ENCODE results near the gene KRTAP5-1.

DNA sequence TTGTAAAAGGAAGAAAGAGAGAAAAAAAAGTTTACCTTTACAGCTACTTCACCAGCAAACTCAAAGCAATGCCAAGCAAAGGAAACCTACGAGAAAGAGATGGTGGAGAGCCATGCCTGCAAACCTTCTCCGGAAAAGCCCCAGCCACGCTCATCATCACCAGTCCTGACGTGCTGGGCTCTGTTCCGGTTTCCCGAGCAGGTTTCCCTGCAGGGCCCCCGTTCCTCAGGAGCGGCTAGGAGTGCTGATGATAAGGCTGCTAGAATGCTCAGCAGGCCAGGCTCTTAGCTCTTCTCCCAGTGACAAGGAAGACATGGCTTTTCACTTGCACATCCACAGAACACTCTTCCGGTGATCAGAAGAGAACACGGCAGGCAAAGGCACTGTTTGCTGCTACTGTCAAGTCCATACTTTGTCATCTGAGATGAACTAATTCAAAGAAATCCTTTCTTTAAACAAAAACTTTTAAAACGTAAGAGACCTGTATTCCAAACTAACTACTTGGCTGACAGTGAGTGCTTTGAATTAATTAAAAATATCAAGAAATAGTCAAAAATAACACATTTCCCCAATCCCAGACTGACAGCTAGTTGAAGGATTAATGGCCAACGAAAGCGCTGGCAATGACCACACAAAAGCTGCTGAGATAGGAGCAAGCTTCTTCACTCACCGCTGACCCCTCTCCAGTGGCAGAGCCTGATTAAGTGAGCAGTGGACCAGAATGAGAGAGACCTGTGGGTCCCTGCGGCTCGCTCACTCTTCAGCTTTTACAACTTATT, 48.8 kb downstream of the KRTAP5-1 start:
- TF ChIP-seq NRF1 (conservative IDR thresholded peaks at IDR 0.05; ENCODE audit: low read depth, low read length) (no peak), KDM1A (IDR thresholded peaks at IDR 0.05; ENCODE audit: borderline replicate concordance) (no peak), SIN3A (IDR thresholded peaks at IDR 0.05; ENCODE audit: low read depth, low read length) (no peak), SMAD5 (IDR thresholded peaks at IDR 0.05; ENCODE audit: low read depth) (no peak), YY1 (IDR thresholded peaks at IDR 0.05; ENCODE audit: low read depth, low read length) (no peak), POLR2AphosphoS2 (IDR thresholded peaks at IDR 0.05; ENCODE audit: low read depth, low read length) (no peak), POLR2A (IDR thresholded peaks at IDR 0.05; ENCODE audit: low read depth, low read length) (no peak), ZNF217 (IDR thresholded peaks at IDR 0.05) (no peak), ZNF24 (IDR thresholded peaks at IDR 0.05) (no peak), RBBP5 (conservative IDR thresholded peaks at IDR 0.05) (no peak), JUNB (IDR thresholded peaks at IDR 0.05) (no peak)
- TF ChIP-seq, protein P1, sequence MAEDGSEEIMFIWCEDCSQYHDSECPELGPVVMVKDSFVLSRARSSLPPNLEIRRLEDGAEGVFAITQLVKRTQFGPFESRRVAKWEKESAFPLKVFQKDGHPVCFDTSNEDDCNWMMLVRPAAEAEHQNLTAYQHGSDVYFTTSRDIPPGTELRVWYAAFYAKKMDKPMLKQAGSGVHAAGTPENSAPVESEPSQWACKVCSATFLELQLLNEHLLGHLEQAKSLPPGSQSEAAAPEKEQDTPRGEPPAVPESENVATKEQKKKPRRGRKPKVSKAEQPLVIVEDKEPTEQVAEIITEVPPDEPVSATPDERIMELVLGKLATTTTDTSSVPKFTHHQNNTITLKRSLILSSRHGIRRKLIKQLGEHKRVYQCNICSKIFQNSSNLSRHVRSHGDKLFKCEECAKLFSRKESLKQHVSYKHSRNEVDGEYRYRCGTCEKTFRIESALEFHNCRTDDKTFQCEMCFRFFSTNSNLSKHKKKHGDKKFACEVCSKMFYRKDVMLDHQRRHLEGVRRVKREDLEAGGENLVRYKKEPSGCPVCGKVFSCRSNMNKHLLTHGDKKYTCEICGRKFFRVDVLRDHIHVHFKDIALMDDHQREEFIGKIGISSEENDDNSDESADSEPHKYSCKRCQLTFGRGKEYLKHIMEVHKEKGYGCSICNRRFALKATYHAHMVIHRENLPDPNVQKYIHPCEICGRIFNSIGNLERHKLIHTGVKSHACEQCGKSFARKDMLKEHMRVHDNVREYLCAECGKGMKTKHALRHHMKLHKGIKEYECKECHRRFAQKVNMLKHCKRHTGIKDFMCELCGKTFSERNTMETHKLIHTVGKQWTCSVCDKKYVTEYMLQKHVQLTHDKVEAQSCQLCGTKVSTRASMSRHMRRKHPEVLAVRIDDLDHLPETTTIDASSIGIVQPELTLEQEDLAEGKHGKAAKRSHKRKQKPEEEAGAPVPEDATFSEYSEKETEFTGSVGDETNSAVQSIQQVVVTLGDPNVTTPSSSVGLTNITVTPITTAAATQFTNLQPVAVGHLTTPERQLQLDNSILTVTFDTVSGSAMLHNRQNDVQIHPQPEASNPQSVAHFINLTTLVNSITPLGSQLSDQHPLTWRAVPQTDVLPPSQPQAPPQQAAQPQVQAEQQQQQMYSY (CRISPR knock-in tag; IDR thresholded peaks at IDR 0.05): no peak
- TF ChIP-seq, protein P2, sequence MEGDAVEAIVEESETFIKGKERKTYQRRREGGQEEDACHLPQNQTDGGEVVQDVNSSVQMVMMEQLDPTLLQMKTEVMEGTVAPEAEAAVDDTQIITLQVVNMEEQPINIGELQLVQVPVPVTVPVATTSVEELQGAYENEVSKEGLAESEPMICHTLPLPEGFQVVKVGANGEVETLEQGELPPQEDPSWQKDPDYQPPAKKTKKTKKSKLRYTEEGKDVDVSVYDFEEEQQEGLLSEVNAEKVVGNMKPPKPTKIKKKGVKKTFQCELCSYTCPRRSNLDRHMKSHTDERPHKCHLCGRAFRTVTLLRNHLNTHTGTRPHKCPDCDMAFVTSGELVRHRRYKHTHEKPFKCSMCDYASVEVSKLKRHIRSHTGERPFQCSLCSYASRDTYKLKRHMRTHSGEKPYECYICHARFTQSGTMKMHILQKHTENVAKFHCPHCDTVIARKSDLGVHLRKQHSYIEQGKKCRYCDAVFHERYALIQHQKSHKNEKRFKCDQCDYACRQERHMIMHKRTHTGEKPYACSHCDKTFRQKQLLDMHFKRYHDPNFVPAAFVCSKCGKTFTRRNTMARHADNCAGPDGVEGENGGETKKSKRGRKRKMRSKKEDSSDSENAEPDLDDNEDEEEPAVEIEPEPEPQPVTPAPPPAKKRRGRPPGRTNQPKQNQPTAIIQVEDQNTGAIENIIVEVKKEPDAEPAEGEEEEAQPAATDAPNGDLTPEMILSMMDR (IDR thresholded peaks at IDR 0.05 in 2 of 3, conservative IDR thresholded peaks at IDR 0.05 in 1 of 3; ENCODE audit: control insufficient read depth in 2 of 3, extremely low read depth in 1 of 3, insufficient read depth in 1 of 3, low read depth in 3 of 3, low read length in 3 of 3): no peak
